ENCODE measurements around the gene STRAP. TPM values are rescaled to one million over a fixed set of nuclear protein-coding genes. Genes with fewer than 3 reads are reported as not detected.

STRAP gene
- total RNA-seq, 1 experiment from 2014 or later: 210 TPM

DNA sequence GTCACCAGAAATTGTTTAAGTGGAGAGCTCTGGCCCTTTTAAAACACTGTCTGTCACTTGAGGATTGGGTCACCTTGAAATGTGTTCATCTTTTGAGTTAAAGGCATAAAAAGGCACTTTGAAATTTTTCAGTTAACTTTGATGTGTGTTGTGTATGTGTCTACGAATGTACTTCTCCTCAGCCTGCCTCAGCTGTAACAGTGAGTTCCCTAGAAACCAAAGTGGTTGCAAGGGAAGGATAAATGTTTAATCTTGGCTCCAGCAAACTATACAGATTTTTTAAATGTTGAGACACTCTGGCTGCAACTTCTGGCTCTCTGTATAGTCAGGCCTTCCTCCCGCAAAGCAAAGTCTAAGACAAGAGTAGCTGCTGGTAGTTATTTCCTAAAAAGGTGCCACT lies 37.2 kb downstream of the STRAP start:
- Histone ChIP-seq H2BK12ac (ENCODE audit: insufficient read length, low read depth, low read length) (no peak overlapping the region), H3K27me3 (ENCODE audit: insufficient read depth, low read length) (no peaks in the 10 kb centered on the region), H2BK5ac (ENCODE audit: insufficient read length, low read length) (no peak overlapping the region), H2AK5ac (ENCODE audit: insufficient read length, low read length) (no peak overlapping the region), H3K9ac (ENCODE audit: extremely low read depth, insufficient read length, low read length) (no peak overlapping the region), H3K56ac (ENCODE audit: insufficient read length, low read depth, low read length) (no peak overlapping the region), H3K27ac (ENCODE audit: insufficient read length, low read depth, low read length) (no peak overlapping the region), H4K8ac (replicated peaks; ENCODE audit: insufficient read length, low read depth, low read length) (no peak overlapping the region), H3K4ac (ENCODE audit: low read depth, low read length) (no peak overlapping the region), H2BK20ac (ENCODE audit: low read depth, low read length, poor library complexity, severe bottlenecking) (no peak overlapping the region), H3K4me2 (ENCODE audit: insufficient read depth, insufficient read length, low read length) (no peak overlapping the region), H3K9me3 (ENCODE audit: control insufficient read depth, low read depth, low read length) (no peaks in the 10 kb centered on the region), H3K23me2 (ENCODE audit: insufficient read length, low read depth, low read length, poor library complexity, severe bottlenecking) (no peaks in the 10 kb centered on the region), H2BK120ac (ENCODE audit: low read depth, low read length, poor library complexity, severe bottlenecking) (no peak overlapping the region), H2AFZ (ENCODE audit: low read length) (no peak overlapping the region), H4K20me1 (ENCODE audit: control insufficient read depth, insufficient read depth, insufficient read length) (no peaks in the 10 kb centered on the region), H4K91ac (ENCODE audit: insufficient read length, low read depth, low read length) (no peak overlapping the region), H3T11ph (ENCODE audit: low read length) (no peak overlapping the region), H3K79me1 (ENCODE audit: insufficient read depth, low read depth, low read length, poor library complexity, severe bottlenecking) (no peaks in the 10 kb centered on the region), H3K23ac (ENCODE audit: insufficient read length, low read depth, low read length) (no peak overlapping the region), H3K79me2 (ENCODE audit: insufficient read depth, low read length) (no peaks in the 10 kb centered on the region; the same call in 1 of the 2 replicates), H4K5ac (ENCODE audit: insufficient read length, low read depth, low read length) (no peak overlapping the region), H3K4me1 (ENCODE audit: insufficient read depth, low read length) (no peaks in the 10 kb centered on the region), H2BK15ac (ENCODE audit: low read depth, low read length) (no peak overlapping the region), H3K14ac (ENCODE audit: insufficient read depth, low read length) (no peak overlapping the region), H3K18ac (ENCODE audit: insufficient read length, low read depth, low read length) (no peak overlapping the region)
- Mint-ChIP-seq H3K4me3 (no peak overlapping the region), H3K36me3 (ENCODE audit: insufficient read depth in 1 of 3, low read depth in 3 of 3) (no peaks in the 10 kb centered on the region; a peak in 1 of 7 replicates), H3K27ac (no peak overlapping the region), H3K9me3 (no peaks in the 10 kb centered on the region), H3K4me1 (peaks cover 26 to 40% of the 10 kb centered on the region in 2 experiments), H3K27me3 (ENCODE audit: low read depth) (no peaks in the 10 kb centered on the region)
- TF ChIP-seq, protein P1, sequence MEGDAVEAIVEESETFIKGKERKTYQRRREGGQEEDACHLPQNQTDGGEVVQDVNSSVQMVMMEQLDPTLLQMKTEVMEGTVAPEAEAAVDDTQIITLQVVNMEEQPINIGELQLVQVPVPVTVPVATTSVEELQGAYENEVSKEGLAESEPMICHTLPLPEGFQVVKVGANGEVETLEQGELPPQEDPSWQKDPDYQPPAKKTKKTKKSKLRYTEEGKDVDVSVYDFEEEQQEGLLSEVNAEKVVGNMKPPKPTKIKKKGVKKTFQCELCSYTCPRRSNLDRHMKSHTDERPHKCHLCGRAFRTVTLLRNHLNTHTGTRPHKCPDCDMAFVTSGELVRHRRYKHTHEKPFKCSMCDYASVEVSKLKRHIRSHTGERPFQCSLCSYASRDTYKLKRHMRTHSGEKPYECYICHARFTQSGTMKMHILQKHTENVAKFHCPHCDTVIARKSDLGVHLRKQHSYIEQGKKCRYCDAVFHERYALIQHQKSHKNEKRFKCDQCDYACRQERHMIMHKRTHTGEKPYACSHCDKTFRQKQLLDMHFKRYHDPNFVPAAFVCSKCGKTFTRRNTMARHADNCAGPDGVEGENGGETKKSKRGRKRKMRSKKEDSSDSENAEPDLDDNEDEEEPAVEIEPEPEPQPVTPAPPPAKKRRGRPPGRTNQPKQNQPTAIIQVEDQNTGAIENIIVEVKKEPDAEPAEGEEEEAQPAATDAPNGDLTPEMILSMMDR (conservative IDR thresholded peaks at IDR 0.05): no peak
- WGBS (ENCODE audit: extremely low coverage, insufficient read length, low lambda C conversion rate): no CpG with 5 or more reads among the region's 2 CpGs
- no peak for DNase-seq
